ENCODE measurements around the gene FAM120A. TPM values are rescaled to one million over a fixed set of nuclear protein-coding genes. Genes with fewer than 3 reads are reported as not detected.

The FAM120A gene
- total and polyA plus RNA-seq, 12 donors = 42.6 to 147 (median 96.4) TPM

DNA sequence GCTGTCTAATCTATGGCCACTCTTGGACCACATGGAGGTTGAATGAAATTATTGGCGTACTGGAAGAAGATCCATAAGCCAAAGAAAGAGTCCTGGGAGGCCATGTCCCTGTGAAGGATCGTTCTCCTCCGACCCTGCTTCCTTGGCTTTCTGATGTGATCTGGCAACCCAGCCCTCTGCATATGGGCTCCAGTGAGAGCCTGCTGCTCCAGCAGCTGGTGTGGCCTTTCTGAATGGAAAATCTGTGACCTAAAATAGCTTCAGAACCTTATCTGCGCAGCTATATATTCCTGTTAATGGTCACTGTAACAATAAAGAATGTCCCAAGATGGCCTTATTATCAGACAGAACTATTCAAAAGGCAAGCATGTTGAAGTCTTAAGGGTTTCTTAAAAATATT, 84.7 kb downstream of the FAM120A start:
- H3K27me3 ChIP-seq = no peaks in the 10 kb centered on the region
- WGBS, 4 donors = 94 to 97% (median 95%) methylated on average over 4 of the region's 4 CpGs
- intact Hi-C loops (cut with DNase I) = no loop called here

DNA sequence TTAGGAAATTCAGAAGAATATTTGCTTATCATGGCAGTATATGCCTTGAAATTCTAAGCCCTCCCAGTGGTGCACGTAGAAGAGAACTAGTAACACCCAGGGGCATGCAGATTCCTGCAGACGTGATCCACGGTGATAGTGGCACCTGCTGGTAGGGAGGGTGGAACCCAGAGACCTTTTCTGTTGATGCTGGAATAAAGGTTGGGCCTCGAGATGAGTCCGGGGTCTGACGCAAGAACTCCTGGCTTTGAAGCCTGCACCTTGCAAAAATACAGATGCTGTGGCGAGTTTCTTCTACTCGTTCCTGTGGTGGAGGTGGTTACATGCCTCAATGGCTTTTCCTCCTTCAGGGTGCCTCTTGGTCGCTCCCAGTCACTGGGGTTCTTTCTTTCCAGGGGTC, 85.4 kb downstream of the FAM120A start:
- intact Hi-C loops (cut with DNase I) = no loop called here
- peaks cover 0 to 24% of the 10 kb centered on the region in 2 donors for H3K36me3 ChIP-seq (replicated peaks in 1 of 2)
- whole genome bisulfite sequencing, 4 donors = 88 to 94% (median 91%) methylated on average over 9 of the region's 9 CpGs

More for the DNA sequence above, 84.7 kb downstream of the FAM120A start:
- no peak overlapping the region for H3K27ac ChIP-seq
- H3K4me1 ChIP-seq (replicated peaks in 1 of 2) = peaks cover 0 to 8% of the 10 kb centered on the region in 2 donors
- H3K36me3 ChIP-seq (replicated peaks in 1 of 2) = peaks cover 0 to 24% of the 10 kb centered on the region in 2 donors
- TF ChIP-seq POLR2A (IDR thresholded peaks at IDR 0.05) = no peak
- TF ChIP-seq, protein P1, sequence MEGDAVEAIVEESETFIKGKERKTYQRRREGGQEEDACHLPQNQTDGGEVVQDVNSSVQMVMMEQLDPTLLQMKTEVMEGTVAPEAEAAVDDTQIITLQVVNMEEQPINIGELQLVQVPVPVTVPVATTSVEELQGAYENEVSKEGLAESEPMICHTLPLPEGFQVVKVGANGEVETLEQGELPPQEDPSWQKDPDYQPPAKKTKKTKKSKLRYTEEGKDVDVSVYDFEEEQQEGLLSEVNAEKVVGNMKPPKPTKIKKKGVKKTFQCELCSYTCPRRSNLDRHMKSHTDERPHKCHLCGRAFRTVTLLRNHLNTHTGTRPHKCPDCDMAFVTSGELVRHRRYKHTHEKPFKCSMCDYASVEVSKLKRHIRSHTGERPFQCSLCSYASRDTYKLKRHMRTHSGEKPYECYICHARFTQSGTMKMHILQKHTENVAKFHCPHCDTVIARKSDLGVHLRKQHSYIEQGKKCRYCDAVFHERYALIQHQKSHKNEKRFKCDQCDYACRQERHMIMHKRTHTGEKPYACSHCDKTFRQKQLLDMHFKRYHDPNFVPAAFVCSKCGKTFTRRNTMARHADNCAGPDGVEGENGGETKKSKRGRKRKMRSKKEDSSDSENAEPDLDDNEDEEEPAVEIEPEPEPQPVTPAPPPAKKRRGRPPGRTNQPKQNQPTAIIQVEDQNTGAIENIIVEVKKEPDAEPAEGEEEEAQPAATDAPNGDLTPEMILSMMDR (IDR thresholded peaks at IDR 0.05) = no peak
- H3K4me3 ChIP-seq = no peak overlapping the region
- no peaks in the 10 kb centered on the region for H3K9me3 ChIP-seq (replicated peaks in 1 of 3)
- DNase-seq = no peak

GRCh38 chr9:93540305-93540704, 88.8 kb downstream of the FAM120A start:
- no peak for DNase-seq
- Histone ChIP-seq H3K4me1 (replicated peaks in 1 of 2) (peaks cover 0 to 11% of the 10 kb centered on the region in 2 donors), H3K27me3 (no peaks in the 10 kb centered on the region), H3K4me3 (no peak overlapping the region), H3K36me3 (replicated peaks in 1 of 2) (peaks cover 0 to 21% of the 10 kb centered on the region in 2 donors), H3K27ac (no peak overlapping the region), H3K9me3 (replicated peaks in 1 of 3) (no peaks in the 10 kb centered on the region)
- 90 to 95% (median 92%) methylated on average over 5 to 8 of the region's 8 CpGs for WGBS, 4 donors
- intact Hi-C loops (cut with DNase I) = no loop called here
- TF ChIP-seq, protein P1 (IDR thresholded peaks at IDR 0.05) = no peak

More for the DNA sequence above, 85.4 kb downstream of the FAM120A start:
- DNase-seq = no peak
- TF ChIP-seq, protein P1 (IDR thresholded peaks at IDR 0.05) = no peak
- no peak for TF ChIP-seq POLR2A (IDR thresholded peaks at IDR 0.05)
- H3K27ac ChIP-seq = no peak overlapping the region
- H3K4me1 ChIP-seq (replicated peaks in 1 of 2) = peaks cover 0 to 7% of the 10 kb centered on the region in 2 donors
- H3K9me3 ChIP-seq (replicated peaks in 1 of 3) = no peaks in the 10 kb centered on the region
- no peak overlapping the region for H3K4me3 ChIP-seq
- H3K27me3 ChIP-seq = no peaks in the 10 kb centered on the region

GRCh38 chr9:93541005-93541404, 89.5 kb downstream of the FAM120A start:
- Histone ChIP-seq H3K4me3 (no peak overlapping the region), H3K9me3 (replicated peaks in 1 of 3) (no peaks in the 10 kb centered on the region), H3K27me3 (no peaks in the 10 kb centered on the region), H3K27ac (no peak overlapping the region), H3K4me1 (replicated peaks in 1 of 2) (peaks cover 0 to 11% of the 10 kb centered on the region in 2 donors), H3K36me3 (replicated peaks in 1 of 2) (peaks cover 0 to 22% of the 10 kb centered on the region in 2 donors)
- TF ChIP-seq, protein P1 (IDR thresholded peaks at IDR 0.05) = no peak
- TF ChIP-seq POLR2A (IDR thresholded peaks at IDR 0.05) = no peak
- no peak for DNase-seq
- intact Hi-C loops (cut with DNase I) = no loop called here
- WGBS, 4 donors = 85 to 92% (median 90%) methylated on average over 4 of the region's 4 CpGs

All from adrenal gland (tissue), 12 donors.